ENCODE results near the gene AJM1.

DNA sequence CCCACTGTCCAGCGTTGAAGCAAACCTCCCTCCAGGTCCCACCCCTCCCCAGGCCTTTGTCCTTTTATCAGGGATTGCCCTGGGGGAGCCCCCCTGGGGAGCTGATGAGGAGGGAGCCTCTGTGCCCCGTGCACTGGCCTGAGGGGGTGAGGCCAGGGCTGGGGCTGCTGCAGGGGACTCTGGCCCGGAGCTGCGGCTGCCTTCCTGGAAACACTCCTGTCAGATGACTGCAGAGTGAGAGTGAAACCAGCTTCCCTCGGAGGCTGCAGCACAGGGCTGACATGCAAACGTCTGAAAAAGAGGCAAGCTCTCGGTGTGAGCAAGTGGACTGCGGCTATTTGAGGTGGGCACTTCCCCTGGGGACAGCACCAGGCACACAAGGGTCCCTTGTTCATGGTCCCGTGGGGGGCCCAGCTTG lies 39.4 kb downstream of the AJM1 start:
- TF ChIP-seq, protein P1, sequence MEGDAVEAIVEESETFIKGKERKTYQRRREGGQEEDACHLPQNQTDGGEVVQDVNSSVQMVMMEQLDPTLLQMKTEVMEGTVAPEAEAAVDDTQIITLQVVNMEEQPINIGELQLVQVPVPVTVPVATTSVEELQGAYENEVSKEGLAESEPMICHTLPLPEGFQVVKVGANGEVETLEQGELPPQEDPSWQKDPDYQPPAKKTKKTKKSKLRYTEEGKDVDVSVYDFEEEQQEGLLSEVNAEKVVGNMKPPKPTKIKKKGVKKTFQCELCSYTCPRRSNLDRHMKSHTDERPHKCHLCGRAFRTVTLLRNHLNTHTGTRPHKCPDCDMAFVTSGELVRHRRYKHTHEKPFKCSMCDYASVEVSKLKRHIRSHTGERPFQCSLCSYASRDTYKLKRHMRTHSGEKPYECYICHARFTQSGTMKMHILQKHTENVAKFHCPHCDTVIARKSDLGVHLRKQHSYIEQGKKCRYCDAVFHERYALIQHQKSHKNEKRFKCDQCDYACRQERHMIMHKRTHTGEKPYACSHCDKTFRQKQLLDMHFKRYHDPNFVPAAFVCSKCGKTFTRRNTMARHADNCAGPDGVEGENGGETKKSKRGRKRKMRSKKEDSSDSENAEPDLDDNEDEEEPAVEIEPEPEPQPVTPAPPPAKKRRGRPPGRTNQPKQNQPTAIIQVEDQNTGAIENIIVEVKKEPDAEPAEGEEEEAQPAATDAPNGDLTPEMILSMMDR (IDR thresholded peaks at IDR 0.05) = no peak
- no peak for TF ChIP-seq EZH2 (IDR thresholded peaks at IDR 0.05; ENCODE audit: borderline replicate concordance, insufficient read depth, low read depth, low read length, poor library complexity, severe bottlenecking)
